Mesothelial cell of epicardium (in vitro differentiated cells): ENCODE data around the gene C9orf85. TPM values are rescaled to one million over a fixed set of nuclear protein-coding genes. Genes with fewer than 3 reads are reported as not detected.
"Not testable (repeated sequence)": the region's sequence is repeated elsewhere in the genome, so short reads cannot be mapped to it uniquely, and the experiment has no call there.

Experiments
- DNase-seq, 2 experiments: peaks; one replicate each; pipeline ENCODE4 v3.0.0; 2021; ENCODE audit warnings: low spot score in 2 of 2; ENCODE audit not compliant: unreplicated experiment in 2 of 2
- H3K27ac Mint-ChIP-seq: 2 replicates; pipeline ENCODE4 v1.8.0; 2021; ENCODE audit warnings: mixed read lengths
- H3K27me3 Mint-ChIP-seq: 2 replicates; pipeline ENCODE4 v1.8.0; 2021; ENCODE audit warnings: low read depth, mixed read lengths
- H3K36me3 Mint-ChIP-seq: 2 replicates; pipeline ENCODE4 v1.8.0; 2021; ENCODE audit warnings: mixed read lengths
- H3K4me1 Mint-ChIP-seq: 2 replicates; pipeline ENCODE4 v1.8.0; 2021; ENCODE audit warnings: mixed read lengths
- H3K4me3 Mint-ChIP-seq: 2 replicates; pipeline ENCODE4 v1.8.0; 2021; ENCODE audit warnings: mild to moderate bottlenecking, moderate library complexity, mixed read lengths
- H3K9me3 Mint-ChIP-seq: 2 replicates; pipeline ENCODE4 v1.8.0; 2021; ENCODE audit warnings: mixed read lengths
- total RNA-seq: library from RNA; stranded (reverse); gene quantifications from 3 replicates; pipeline ENCODE4 v1.2.1, GENCODE V29; 2021
- TF ChIP-seq, protein P1 (sequence below): fragments of 200-600 bp; sonication (generic); IDR thresholded peaks from one replicate; pipeline ENCODE4 v1.5.0; 2021; ENCODE audit warnings: antibody characterized with exemption; ENCODE audit not compliant: unreplicated experiment

C9orf85 gene
- total RNA-seq, 1 donor from 2014 or later, result 15.2 TPM

DNA sequence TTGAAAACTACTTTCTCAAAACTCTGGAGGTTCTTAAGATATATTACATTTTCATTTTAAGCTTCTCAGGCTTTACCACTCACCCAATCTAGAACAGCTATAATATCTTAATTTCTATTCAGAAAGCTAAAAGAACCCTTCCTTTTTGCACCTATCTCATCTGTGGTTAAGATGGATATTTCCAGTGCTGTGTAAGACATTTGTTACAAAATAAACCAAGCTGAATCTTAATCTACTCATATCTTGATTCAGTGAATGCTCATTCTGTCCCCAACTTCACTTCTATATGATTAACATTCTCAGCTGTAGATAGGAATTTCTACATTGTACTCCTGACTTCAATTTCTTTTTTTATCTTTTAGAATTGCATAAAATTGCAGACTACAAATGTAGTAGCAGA lies 15.5 kb upstream of the C9orf85 start:
- H3K9me3 Mint-ChIP-seq, result peaks cover 6% of the 10 kb centered on the region
- TF ChIP-seq, protein P1, sequence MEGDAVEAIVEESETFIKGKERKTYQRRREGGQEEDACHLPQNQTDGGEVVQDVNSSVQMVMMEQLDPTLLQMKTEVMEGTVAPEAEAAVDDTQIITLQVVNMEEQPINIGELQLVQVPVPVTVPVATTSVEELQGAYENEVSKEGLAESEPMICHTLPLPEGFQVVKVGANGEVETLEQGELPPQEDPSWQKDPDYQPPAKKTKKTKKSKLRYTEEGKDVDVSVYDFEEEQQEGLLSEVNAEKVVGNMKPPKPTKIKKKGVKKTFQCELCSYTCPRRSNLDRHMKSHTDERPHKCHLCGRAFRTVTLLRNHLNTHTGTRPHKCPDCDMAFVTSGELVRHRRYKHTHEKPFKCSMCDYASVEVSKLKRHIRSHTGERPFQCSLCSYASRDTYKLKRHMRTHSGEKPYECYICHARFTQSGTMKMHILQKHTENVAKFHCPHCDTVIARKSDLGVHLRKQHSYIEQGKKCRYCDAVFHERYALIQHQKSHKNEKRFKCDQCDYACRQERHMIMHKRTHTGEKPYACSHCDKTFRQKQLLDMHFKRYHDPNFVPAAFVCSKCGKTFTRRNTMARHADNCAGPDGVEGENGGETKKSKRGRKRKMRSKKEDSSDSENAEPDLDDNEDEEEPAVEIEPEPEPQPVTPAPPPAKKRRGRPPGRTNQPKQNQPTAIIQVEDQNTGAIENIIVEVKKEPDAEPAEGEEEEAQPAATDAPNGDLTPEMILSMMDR, result no peak
- no peak overlapping the region for H3K4me3 Mint-ChIP-seq
- peaks cover 4% of the 10 kb centered on the region for H3K36me3 Mint-ChIP-seq
- DNase-seq, result no peak
- peaks cover 32% of the 10 kb centered on the region for H3K4me1 Mint-ChIP-seq
- H3K27me3 Mint-ChIP-seq, result no peaks in the 10 kb centered on the region
- H3K27ac Mint-ChIP-seq, result no peak overlapping the region

DNA sequence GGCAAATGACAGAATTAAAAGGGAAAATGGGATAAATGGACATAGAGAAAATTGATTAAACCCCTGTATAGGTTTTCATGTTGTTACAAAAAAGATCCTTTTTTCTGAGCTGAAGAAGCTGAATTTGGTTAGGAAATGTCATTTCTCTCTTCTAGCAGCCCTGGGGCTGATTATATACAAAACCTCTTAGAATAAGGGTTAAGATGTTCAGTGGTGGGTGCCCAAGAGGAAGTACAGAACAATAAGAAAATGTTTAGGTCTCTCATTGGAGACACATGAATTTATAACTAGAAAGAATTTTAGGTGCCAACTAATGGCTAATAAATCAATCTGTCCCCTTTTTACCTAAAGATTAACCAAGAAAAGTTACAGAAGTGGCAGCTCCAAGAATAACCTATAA lies 14.7 kb upstream of the C9orf85 start:
- Mint-ChIP-seq H3K36me3 (peaks cover 4% of the 10 kb centered on the region), H3K27ac (no peak overlapping the region), H3K27me3 (no peaks in the 10 kb centered on the region), H3K9me3 (peaks cover 6% of the 10 kb centered on the region), H3K4me3 (no peak overlapping the region), H3K4me1 (peaks cover 31% of the 10 kb centered on the region)
- DNase-seq, result no peak
- TF ChIP-seq, protein P1, result no peak

DNA sequence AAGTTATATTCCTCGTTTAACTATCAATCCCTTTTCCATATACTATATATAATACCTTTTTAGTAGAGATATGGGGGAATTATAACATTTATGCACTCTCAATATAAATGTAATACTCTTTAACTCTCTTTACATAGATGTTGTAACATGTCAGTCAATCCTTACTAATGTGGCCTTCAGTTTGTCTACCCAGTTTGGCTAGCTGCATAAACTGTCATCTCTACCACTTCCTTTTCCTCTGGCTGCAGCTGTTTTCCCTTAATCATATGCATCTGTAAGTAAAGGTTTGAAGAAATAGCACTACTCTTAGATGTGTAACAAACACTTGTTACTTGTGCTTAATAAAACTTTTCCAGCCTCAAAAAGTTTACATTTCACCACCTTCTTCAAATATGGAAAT lies 13.9 kb upstream of the C9orf85 start:
- H3K36me3 Mint-ChIP-seq, result peaks cover 4% of the 10 kb centered on the region
- DNase-seq, result no peak
- TF ChIP-seq, protein P1, result no peak
- H3K4me3 Mint-ChIP-seq, result no peak overlapping the region
- peaks cover 6% of the 10 kb centered on the region for H3K9me3 Mint-ChIP-seq
- H3K27ac Mint-ChIP-seq, result no peak overlapping the region
- H3K27me3 Mint-ChIP-seq, result no peaks in the 10 kb centered on the region
- peaks cover 39% of the 10 kb centered on the region for H3K4me1 Mint-ChIP-seq

DNA sequence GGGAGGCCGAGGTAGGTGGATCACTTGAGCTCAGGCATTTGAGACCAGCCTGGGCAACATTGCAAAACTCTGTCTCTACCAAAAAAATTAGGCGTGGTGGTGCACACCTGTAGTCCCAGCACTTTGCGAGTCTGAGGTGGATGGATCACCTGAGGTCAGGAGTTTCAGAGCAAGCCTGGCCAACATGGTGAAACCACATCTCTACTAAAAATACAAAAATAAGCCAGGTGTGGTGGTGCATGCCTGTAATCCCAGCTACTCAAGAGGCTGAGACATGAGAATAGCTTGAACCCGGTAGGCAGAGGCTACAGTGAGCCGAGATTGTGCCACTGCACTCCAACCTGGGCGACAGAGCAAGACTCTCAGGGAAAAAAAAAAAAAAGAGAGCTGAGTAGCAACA lies 12.7 kb upstream of the C9orf85 start:
- DNase-seq, H3K27ac Mint-ChIP-seq, H3K27me3 Mint-ChIP-seq, H3K36me3 Mint-ChIP-seq, H3K9me3 Mint-ChIP-seq, H3K4me3 Mint-ChIP-seq: not testable (repeated sequence)
- peaks cover 51% of the 10 kb centered on the region for H3K4me1 Mint-ChIP-seq

DNA sequence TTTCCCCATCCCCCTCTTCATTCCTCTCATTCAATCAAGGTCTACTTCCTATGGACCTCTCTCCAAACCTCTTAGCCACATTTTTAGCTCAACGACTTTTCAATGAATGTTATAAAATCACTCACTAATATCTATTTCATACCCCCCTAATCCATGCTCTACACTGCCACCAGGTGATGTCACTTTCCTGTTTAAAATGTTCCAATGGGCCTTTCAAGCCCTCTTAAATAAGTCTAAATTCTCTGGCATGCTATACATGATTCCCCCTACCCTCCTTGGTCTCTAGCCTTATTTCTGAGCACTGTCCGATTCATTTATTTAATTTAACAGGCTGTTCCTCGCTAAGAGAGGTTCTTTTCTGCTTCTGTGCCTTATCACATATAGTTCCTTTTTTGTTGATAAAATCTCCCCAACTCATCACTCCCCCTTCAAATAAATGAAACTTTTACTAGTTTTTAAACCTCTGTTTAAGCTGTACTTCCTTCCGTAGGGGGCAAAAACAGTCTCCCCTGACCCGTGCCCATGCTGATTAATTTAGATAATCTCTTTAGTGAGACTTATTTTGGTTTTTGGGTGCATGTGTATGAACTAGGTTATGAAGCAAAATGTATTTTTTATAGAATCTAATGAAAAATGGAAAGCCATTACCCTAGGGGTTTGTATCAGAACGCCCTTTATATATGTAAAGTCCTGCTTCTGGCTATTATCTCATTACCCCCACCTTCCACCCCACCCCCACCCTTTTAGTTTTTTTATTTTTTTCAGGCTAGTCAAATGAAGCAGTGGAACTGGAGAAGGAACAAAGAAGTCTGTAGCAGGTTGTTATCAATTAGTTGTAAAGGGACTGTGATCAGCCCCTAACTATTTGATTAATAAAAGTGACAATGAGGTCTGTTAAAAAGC lies 9.5 kb upstream of the C9orf85 start:
- Mint-ChIP-seq H3K4me1 (peaks cover 38% of the 10 kb centered on the region), H3K4me3 (no peak overlapping the region), H3K27ac (peak overlapping the region; percentile 59), H3K9me3 (no peaks in the 10 kb centered on the region), H3K27me3 (no peaks in the 10 kb centered on the region), H3K36me3 (peaks cover 2% of the 10 kb centered on the region)
- no peak for DNase-seq
- TF ChIP-seq, protein P1, result no peak

DNA sequence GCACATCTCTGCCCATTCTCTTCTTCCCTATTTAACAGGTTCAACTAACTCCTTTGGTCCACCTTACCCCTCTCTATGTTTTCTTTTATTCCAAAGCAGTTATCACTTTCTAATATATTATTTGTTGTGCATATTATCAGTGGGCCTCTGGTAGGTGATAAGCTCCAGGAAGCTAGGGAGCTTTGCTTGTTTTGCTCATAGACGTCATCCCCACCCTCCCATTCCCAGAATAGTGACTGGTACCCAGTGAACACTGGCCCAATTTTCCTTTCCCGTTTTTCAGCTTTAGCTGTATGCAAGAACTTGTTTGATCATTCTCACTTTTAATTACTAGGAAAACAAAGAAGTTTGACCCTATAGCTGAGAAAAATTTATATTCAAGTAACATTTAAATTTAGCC lies 7.4 kb upstream of the C9orf85 start:
- peaks cover 45% of the 10 kb centered on the region for H3K4me1 Mint-ChIP-seq
- DNase-seq, result no peak
- no peaks in the 10 kb centered on the region for H3K36me3 Mint-ChIP-seq
- no peaks in the 10 kb centered on the region for H3K27me3 Mint-ChIP-seq
- TF ChIP-seq, protein P1, result no peak
- H3K4me3 Mint-ChIP-seq, result no peak overlapping the region
- no peak overlapping the region for H3K27ac Mint-ChIP-seq
- no peaks in the 10 kb centered on the region for H3K9me3 Mint-ChIP-seq
